Epithelial cell of proximal tubule (primary cell): Measurements from ENCODE around the gene CACNA2D2. TPM values are rescaled to one million over a fixed set of nuclear protein-coding genes. Genes with fewer than 3 reads are reported as not detected.

Experiments used
- DNase-seq: peaks from one replicate; pipeline ENCODE4 v3.0.0-alpha.2; 2011; ENCODE audit warnings: low read depth
- H3K4me3 ChIP-seq: 2 replicates; pipeline ENCODE4 v1.5.1; 2011; ENCODE audit warnings: low read depth, mild to moderate bottlenecking, low read length
- total RNA-seq: library from RNA; depleted of rRNA; stranded (reverse); fragments of >200 nt; gene quantifications from 2 replicates; pipeline ENCODE4 v1.2.3, GENCODE V29; 2015
- TF ChIP-seq, protein P1 (sequence below): conservative IDR thresholded peaks from 2 replicates; pipeline ENCODE4 v1.5.1; 2012; ENCODE audit warnings: low read depth, mild to moderate bottlenecking, low read length

The CACNA2D2 gene
- total RNA-seq, 1 donor from 2014 or later: not detected

DNA sequence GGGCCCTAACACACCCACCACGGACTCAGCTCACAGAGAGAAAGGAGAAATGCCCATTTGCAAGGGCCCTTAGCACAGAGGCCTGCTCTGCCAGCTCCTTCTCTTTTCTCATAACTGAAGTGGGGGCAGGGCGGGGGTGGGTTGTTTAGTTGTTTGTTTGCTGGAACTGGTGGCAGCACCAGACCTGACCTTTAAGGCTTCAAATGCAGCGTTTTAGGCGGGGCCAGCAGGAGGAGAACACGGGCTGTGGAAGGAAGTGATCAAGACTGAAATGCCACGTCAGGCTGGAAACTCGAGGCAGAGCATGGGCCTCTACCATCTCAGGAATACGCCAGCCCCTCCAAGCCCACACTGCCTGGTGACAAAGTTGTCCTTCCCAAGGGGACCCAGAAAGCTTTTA lies 9.3 kb downstream of the CACNA2D2 start:
- no peak for DNase-seq
- H3K4me3 ChIP-seq: no peak overlapping the region
- TF ChIP-seq, protein P1, sequence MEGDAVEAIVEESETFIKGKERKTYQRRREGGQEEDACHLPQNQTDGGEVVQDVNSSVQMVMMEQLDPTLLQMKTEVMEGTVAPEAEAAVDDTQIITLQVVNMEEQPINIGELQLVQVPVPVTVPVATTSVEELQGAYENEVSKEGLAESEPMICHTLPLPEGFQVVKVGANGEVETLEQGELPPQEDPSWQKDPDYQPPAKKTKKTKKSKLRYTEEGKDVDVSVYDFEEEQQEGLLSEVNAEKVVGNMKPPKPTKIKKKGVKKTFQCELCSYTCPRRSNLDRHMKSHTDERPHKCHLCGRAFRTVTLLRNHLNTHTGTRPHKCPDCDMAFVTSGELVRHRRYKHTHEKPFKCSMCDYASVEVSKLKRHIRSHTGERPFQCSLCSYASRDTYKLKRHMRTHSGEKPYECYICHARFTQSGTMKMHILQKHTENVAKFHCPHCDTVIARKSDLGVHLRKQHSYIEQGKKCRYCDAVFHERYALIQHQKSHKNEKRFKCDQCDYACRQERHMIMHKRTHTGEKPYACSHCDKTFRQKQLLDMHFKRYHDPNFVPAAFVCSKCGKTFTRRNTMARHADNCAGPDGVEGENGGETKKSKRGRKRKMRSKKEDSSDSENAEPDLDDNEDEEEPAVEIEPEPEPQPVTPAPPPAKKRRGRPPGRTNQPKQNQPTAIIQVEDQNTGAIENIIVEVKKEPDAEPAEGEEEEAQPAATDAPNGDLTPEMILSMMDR: no peak

DNA sequence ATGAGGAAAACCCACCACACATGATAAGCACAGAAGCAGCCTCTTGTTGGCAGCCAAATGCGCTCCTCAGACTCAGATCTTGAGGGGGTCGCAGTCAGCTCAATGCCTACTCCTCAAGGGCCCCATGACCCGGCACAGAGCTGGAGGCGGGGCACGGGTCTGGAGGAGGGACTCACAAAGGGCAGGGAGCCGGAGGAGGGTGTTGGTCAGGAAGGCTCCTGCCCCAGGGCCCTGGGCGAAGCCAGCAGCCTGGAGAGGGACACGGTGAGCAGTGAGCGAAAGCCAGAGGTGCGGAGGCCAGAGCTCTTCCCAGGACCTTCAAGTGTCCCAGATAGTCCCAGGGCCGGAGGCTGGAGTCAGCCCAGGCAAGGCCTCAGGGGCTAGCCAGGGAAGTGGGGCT lies 9.8 kb downstream of the CACNA2D2 start:
- DNase-seq: no peak
- H3K4me3 ChIP-seq: no peak overlapping the region
- TF ChIP-seq, protein P1: no peak

DNA sequence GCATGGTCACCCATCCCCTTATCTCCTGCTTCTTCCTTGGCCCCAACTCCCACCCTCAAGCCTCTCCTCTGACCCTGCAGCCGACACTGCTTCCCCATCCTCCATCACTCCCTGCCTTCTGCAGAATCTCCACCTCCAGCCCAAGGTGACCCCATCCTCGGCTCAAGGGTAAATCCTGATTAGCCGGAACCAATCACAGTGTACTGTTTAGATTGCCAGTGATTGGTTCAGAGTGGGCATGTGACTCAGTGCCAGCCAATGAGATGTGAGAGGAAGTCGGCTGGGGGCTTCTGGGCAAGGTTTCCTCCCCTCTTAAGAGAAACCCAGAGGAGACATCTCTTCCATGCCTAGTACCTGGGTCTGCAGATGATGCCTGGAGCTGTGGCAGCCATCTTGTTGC lies 10.3 kb downstream of the CACNA2D2 start:
- H3K4me3 ChIP-seq: no peak overlapping the region
- DNase-seq: no peak
- TF ChIP-seq, protein P1: no peak

DNA sequence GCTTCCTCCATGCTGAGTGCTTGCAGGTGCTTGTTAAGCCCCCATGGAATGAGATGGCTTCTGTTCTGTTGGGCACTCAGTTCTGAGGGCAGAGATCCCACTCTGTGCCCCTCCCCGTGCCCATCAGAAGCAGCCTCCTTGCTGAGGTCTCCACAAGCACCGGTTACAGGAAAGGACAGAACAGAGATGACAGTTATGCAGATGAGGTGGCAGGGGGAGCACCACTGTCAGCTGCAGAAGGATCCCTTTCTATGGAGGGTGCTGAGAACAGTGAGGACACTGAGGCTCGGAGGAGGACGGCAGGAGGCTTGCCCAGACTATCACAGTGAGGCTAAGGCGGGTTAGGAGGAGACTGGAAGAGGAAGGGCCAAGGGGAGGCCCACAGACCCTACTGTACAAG lies 12.4 kb downstream of the CACNA2D2 start:
- no peak for DNase-seq
- no peak overlapping the region for H3K4me3 ChIP-seq
- TF ChIP-seq, protein P1: no peak

- TF ChIP-seq, protein P1: no peak
Measured at GRCh38 chr3:50490424-50490823, 13.0 kb downstream of the CACNA2D2 start.

DNA sequence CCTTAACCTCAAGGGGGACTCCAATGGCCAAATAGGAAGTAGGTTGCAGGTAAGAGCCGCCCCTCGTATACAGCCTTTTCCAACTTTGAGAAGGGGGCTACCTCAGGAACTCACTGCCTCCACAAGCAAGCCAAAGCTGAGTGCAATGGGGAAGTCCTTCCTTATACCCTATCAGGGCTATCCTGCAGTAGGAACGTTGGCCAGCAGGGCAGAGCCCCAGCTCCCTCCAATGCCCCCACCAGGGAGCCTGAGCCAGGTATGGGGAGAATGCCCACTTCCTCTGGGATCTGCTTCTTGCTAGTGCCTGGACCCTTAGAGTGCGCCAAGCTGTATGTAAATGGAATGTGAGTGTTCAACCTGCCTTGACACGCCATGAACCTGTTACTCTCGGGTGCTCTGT lies 16.3 kb downstream of the CACNA2D2 start:
- TF ChIP-seq, protein P1: no peak
- no peak for DNase-seq
- no peak overlapping the region for H3K4me3 ChIP-seq

More at GRCh38 chr3:50490424-50490823, 13.0 kb downstream of the CACNA2D2 start:
- DNase-seq: no peak
- H3K4me3 ChIP-seq: no peak overlapping the region

DNA sequence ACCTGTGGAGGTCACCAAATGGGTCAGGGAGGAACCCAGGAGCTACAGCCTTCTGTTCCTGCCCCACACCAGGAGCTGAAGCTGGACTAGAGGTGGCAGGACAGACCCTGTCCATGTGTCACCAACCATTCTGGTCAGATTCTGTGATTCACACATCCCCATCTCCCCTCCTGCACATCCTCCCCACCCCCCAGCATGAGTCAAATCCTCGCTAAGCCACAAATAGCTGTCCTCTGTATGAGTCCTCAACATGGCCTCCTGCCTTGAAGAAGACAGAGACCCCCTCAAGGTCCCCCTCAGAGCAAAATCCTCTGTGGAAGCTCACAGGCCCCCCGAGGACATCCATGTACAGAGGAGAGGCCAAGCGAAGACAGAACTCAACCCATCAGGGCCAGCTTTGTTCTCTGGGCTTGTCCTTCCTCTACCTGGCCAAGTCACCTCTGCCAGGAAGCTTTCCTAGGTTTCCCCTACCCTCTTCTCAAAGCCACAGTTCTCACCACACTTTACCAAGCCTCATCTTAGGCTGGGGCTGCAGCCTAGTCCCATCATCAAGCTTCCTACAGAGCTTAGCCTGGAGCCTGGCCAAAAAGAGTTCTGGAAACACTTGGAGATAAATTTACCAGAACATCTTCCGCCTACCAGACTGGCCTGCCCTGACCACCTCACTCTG lies 17.1 kb downstream of the CACNA2D2 start:
- TF ChIP-seq, protein P1: no peak
- H3K4me3 ChIP-seq: no peak overlapping the region
- DNase-seq: no peak
